ENCODE data around the gene MGME1. TPM values are rescaled to one million over a fixed set of nuclear protein-coding genes. Genes with fewer than 3 reads are reported as not detected.

Gene MGME1
- total and polyA plus RNA-seq, 2 of the 13 experiments (the other 11 are each of a cell fraction or from before 2014, with no cell fraction given) = 36.7 to 66.6 TPM

- TF ChIP-seq, protein P1, sequence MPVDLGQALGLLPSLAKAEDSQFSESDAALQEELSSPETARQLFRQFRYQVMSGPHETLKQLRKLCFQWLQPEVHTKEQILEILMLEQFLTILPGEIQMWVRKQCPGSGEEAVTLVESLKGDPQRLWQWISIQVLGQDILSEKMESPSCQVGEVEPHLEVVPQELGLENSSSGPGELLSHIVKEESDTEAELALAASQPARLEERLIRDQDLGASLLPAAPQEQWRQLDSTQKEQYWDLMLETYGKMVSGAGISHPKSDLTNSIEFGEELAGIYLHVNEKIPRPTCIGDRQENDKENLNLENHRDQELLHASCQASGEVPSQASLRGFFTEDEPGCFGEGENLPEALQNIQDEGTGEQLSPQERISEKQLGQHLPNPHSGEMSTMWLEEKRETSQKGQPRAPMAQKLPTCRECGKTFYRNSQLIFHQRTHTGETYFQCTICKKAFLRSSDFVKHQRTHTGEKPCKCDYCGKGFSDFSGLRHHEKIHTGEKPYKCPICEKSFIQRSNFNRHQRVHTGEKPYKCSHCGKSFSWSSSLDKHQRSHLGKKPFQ (CRISPR knock-in tag; IDR thresholded peaks at IDR 0.05; ENCODE audit: insufficient replicate concordance) = no peak
- TF ChIP-seq, protein P2, sequence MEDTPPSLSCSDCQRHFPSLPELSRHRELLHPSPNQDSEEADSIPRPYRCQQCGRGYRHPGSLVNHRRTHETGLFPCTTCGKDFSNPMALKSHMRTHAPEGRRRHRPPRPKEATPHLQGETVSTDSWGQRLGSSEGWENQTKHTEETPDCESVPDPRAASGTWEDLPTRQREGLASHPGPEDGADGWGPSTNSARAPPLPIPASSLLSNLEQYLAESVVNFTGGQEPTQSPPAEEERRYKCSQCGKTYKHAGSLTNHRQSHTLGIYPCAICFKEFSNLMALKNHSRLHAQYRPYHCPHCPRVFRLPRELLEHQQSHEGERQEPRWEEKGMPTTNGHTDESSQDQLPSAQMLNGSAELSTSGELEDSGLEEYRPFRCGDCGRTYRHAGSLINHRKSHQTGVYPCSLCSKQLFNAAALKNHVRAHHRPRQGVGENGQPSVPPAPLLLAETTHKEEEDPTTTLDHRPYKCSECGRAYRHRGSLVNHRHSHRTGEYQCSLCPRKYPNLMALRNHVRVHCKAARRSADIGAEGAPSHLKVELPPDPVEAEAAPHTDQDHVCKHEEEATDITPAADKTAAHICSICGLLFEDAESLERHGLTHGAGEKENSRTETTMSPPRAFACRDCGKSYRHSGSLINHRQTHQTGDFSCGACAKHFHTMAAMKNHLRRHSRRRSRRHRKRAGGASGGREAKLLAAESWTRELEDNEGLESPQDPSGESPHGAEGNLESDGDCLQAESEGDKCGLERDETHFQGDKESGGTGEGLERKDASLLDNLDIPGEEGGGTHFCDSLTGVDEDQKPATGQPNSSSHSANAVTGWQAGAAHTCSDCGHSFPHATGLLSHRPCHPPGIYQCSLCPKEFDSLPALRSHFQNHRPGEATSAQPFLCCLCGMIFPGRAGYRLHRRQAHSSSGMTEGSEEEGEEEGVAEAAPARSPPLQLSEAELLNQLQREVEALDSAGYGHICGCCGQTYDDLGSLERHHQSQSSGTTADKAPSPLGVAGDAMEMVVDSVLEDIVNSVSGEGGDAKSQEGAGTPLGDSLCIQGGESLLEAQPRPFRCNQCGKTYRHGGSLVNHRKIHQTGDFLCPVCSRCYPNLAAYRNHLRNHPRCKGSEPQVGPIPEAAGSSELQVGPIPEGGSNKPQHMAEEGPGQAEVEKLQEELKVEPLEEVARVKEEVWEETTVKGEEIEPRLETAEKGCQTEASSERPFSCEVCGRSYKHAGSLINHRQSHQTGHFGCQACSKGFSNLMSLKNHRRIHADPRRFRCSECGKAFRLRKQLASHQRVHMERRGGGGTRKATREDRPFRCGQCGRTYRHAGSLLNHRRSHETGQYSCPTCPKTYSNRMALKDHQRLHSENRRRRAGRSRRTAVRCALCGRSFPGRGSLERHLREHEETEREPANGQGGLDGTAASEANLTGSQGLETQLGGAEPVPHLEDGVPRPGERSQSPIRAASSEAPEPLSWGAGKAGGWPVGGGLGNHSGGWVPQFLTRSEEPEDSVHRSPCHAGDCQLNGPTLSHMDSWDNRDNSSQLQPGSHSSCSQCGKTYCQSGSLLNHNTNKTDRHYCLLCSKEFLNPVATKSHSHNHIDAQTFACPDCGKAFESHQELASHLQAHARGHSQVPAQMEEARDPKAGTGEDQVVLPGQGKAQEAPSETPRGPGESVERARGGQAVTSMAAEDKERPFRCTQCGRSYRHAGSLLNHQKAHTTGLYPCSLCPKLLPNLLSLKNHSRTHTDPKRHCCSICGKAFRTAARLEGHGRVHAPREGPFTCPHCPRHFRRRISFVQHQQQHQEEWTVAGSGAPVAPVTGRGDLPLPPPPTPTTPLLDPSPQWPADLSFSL (CRISPR knock-in tag; IDR thresholded peaks at IDR 0.05) = no peak
- TF ChIP-seq NFKBIZ (CRISPR knock-in tag; IDR thresholded peaks at IDR 0.05) = 0 out of 2 replicates have a peak, but pooled peaks have one; percentile 38
- TF ChIP-seq FOXO1 (CRISPR knock-in tag; IDR thresholded peaks at IDR 0.05) = peak; percentile 87
- no peak for TF ChIP-seq MLLT10 (CRISPR knock-in tag; IDR thresholded peaks at IDR 0.05)
- TF ChIP-seq, protein P3, sequence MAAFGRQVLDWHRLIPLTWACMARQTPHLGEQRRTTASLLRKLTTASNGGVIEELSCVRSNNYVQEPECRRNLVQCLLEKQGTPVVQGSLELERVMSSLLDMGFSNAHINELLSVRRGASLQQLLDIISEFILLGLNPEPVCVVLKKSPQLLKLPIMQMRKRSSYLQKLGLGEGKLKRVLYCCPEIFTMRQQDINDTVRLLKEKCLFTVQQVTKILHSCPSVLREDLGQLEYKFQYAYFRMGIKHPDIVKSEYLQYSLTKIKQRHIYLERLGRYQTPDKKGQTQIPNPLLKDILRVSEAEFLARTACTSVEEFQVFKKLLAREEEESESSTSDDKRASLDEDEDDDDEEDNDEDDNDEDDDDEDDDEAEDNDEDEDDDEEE (CRISPR knock-in tag; IDR thresholded peaks at IDR 0.05) = no peak
- TF ChIP-seq, protein P4, sequence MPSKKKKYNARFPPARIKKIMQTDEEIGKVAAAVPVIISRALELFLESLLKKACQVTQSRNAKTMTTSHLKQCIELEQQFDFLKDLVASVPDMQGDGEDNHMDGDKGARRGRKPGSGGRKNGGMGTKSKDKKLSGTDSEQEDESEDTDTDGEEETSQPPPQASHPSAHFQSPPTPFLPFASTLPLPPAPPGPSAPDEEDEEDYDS (CRISPR knock-in tag; IDR thresholded peaks at IDR 0.05) = no peak
- TF ChIP-seq ZNF720 (CRISPR knock-in tag; IDR thresholded peaks at IDR 0.05) = no peak
- no peak for TF ChIP-seq ZFP82 (CRISPR knock-in tag; IDR thresholded peaks at IDR 0.05; ENCODE audit: borderline replicate concordance)
- TF ChIP-seq THYN1 (CRISPR knock-in tag; IDR thresholded peaks at IDR 0.05; ENCODE audit: borderline replicate concordance, low read depth) = no peak
- no peak for TF ChIP-seq ZNF234 (CRISPR knock-in tag; conservative IDR thresholded peaks at IDR 0.05)
- no peak for TF ChIP-seq MYC (CRISPR knock-in tag; IDR thresholded peaks at IDR 0.05; ENCODE audit: borderline replicate concordance)
- 0 out of 2 replicates have a peak, but pooled peaks have one; percentile 48 for TF ChIP-seq ELF3 (CRISPR knock-in tag; IDR thresholded peaks at IDR 0.05)
- TF ChIP-seq, protein P5, sequence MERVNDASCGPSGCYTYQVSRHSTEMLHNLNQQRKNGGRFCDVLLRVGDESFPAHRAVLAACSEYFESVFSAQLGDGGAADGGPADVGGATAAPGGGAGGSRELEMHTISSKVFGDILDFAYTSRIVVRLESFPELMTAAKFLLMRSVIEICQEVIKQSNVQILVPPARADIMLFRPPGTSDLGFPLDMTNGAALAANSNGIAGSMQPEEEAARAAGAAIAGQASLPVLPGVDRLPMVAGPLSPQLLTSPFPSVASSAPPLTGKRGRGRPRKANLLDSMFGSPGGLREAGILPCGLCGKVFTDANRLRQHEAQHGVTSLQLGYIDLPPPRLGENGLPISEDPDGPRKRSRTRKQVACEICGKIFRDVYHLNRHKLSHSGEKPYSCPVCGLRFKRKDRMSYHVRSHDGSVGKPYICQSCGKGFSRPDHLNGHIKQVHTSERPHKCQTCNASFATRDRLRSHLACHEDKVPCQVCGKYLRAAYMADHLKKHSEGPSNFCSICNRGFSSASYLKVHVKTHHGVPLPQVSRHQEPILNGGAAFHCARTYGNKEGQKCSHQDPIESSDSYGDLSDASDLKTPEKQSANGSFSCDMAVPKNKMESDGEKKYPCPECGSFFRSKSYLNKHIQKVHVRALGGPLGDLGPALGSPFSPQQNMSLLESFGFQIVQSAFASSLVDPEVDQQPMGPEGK (CRISPR knock-in tag; IDR thresholded peaks at IDR 0.05) = peak; percentile 31; the same call in 1 of the 2 replicates
- TF ChIP-seq YEATS2 (CRISPR knock-in tag; IDR thresholded peaks at IDR 0.05; ENCODE audit: borderline replicate concordance) = peak; percentile 16; the same call in 1 of the 2 replicates
- TF ChIP-seq SUZ12 (IDR thresholded peaks at IDR 0.05; ENCODE audit: low read depth, low read length) = no peak
- peak; percentile 78; the same call in 1 of the 2 replicates for TF ChIP-seq CHD4 (IDR thresholded peaks at IDR 0.05; ENCODE audit: borderline replicate concordance, low read length)
These were observed 10.2 kb upstream of the MGME1 start (continued) for GRCh38 chr20:17958373-17959256.

Measured in HepG2 (cell line).